AG08396 (cell line): ENCODE measurements around the gene TAF11L12.
"Not testable (repeated sequence)": the region's sequence is repeated elsewhere in the genome, so short reads cannot be mapped to it uniquely, and the experiment has no call there.

Experiments used
- DNase-seq: peaks from one replicate; pipeline ENCODE4 v3.0.0; 2012; ENCODE audit warnings: low spot score, mixed read lengths

TAF11L12 gene

GRCh38 chr5:17610092-17610491, at the start of gene TAF11L12:
TSS of gene TAF11L12 (plus strand) at chr5:17610392.
- not testable (repeated sequence) for DNase-seq

- DNase-seq: not testable (repeated sequence)
Observed at GRCh38 chr5:17585658-17586057, 24.5 kb upstream of the TAF11L12 start, which contains the start of gene TAF11L7. TSS of gene TAF11L7 (minus strand) at chr5:17585758.

GRCh38 chr5:17590860-17591259, 19.3 kb upstream of the TAF11L12 start, which contains the start of gene TAF11L8:
TSS of gene TAF11L8 (minus strand) at chr5:17590960.
- not testable (repeated sequence) for DNase-seq

GRCh38 chr5:17594255-17594654, 15.9 kb upstream of the TAF11L12 start, which contains the start of gene TAF11L9:
TSS of gene TAF11L9 (minus strand) at chr5:17594394.
- DNase-seq: not testable (repeated sequence)

GRCh38 chr5:17597728-17598127, 12.5 kb upstream of the TAF11L12 start, which contains the start of gene TAF11L10:
TSS of gene TAF11L10 (minus strand) at chr5:17597828.
- not testable (repeated sequence) for DNase-seq

GRCh38 chr5:17603880-17604279, 6.3 kb upstream of the TAF11L12 start, which contains the start of gene TAF11L11:
TSS of gene TAF11L11 (plus strand) at chr5:17604183.
- not testable (repeated sequence) for DNase-seq

- no peak for DNase-seq
Observed at GRCh38 chr5:17604951-17605350, 5.2 kb upstream of the TAF11L12 start.

- DNase-seq: not testable (repeated sequence)
Observed at GRCh38 chr5:17607461-17607860, 2.7 kb upstream of the TAF11L12 start.

- DNase-seq: no peak
Observed at GRCh38 chr5:17614872-17615605, 4.8 kb downstream of the TAF11L12 start.

- DNase-seq: no peak
Observed at GRCh38 chr5:17619354-17619753, 9.2 kb downstream of the TAF11L12 start.

GRCh38 chr5:17620627-17621026, 10.4 kb downstream of the TAF11L12 start:
- no peak for DNase-seq

GRCh38 chr5:17625686-17626085, 15.5 kb downstream of the TAF11L12 start:
- DNase-seq: no peak

- not testable (repeated sequence) for DNase-seq
Observed at GRCh38 chr5:17631788-17632187, 21.6 kb downstream of the TAF11L12 start, which contains the start of gene TAF11L13. TSS of gene TAF11L13 (plus strand) at chr5:17632088.

GRCh38 chr5:17634160-17634559, 24.0 kb downstream of the TAF11L12 start, which contains the start of gene TAF11L14:
TSS of gene TAF11L14 (plus strand) at chr5:17634460.
- DNase-seq: no peak

GRCh38 chr5:17649232-17649631, 39.0 kb downstream of the TAF11L12 start:
- DNase-seq: not testable (repeated sequence)

GRCh38 chr5:17655201-17655759, 45.1 kb downstream of the TAF11L12 start:
- DNase-seq: not testable (repeated sequence)

- no peak for DNase-seq
Observed at GRCh38 chr5:17655921-17656320, 45.7 kb downstream of the TAF11L12 start.
